Stimulated activated CD8-positive, alpha-beta memory T cell treated with anti-CD3 and anti-CD28 coated beads, Interleukin-7, amount 100 ng/mL, for 24 hours (primary cell): ENCODE results near the gene PAX8.
"Not testable (repeated sequence)": the region's sequence is repeated elsewhere in the genome, so short reads cannot be mapped to it uniquely, and the experiment has no call there.

Experiments
- DNase-seq: peaks from one replicate; pipeline ENCODE4 v3.0.0-alpha.2; 2020; ENCODE audit warnings: low read depth

Gene PAX8

GRCh38 chr2:113288674-113289149 is 10.0 kb upstream of the PAX8 start:
- DNase-seq: not testable (repeated sequence)

DNA sequence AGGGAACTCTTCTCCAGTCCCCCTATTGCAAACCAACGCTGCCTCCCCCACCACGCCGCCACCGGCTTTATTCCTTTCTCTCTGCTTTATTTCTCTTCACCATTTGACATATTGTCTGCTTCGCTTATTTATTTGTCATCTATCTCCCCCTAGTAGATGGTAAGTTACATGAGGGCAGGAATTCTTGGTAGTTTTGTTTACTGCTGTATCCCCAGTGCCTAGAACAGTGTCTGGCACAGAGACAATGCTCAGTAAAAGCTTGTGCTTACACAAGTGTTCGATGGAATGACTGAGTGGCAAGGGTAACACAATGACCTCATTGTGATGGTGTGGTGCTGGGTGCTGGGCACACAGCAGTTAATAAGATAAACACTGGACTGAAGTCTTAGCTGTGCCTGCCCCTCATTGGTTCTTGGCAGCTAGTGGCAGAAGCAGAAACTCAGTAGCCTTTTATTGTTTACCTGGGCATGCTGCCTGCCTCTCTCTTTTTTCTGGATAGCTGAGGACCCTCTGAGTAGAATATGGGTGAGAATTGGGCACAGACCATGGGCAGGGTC is 9.5 kb upstream of the PAX8 start:
- DNase-seq: not testable (repeated sequence)

DNA sequence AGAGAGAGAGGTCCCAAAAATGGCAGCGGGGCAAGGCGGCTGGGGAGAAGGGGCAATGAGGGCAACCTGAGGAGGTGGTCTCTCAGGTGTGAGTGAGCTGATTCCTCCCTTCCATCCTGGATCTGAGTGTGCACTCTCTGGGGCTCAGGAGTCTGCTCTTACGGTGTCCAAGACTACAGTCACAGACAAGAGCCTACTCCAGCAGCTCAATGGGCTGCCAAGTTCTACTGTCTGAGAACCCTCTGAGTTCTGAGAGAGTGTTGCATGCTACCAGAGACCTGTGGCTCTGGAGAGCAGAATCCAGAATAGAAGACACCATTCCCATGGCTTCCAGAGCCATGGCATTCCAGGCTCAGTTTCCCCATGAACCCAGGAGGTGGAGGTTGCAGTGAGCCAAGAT is 7.1 kb upstream of the PAX8 start:
- no peak for DNase-seq

GRCh38 chr2:113284999-113285398 is 6.3 kb upstream of the PAX8 start:
- not testable (repeated sequence) for DNase-seq

DNA sequence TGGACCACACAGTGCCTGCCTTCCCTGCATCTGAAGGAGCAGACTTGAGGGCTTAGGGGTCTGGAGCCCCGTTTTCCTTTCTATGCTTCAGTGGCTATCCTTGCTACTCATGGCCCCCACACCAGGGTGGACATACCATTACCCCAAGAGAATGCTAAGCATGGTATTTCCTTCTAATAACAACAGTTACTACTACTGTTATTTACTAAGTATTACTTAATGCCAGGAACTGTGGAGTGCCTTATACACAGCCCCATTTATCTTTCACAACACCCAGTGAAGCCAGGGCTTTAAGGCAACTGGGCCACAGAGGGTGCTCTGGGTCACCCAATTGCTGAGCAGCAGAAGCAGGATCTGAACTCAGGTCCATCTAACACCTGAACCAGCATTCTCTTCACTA is 5.8 kb upstream of the PAX8 start:
- DNase-seq: no peak

GRCh38 chr2:113283704-113284284 is 5.1 kb upstream of the PAX8 start:
- DNase-seq: no peak

GRCh38 chr2:113282747-113283533 is 4.2 kb upstream of the PAX8 start:
- no peak for DNase-seq

GRCh38 chr2:113281910-113282746 is 3.4 kb upstream of the PAX8 start:
- no peak for DNase-seq

DNA sequence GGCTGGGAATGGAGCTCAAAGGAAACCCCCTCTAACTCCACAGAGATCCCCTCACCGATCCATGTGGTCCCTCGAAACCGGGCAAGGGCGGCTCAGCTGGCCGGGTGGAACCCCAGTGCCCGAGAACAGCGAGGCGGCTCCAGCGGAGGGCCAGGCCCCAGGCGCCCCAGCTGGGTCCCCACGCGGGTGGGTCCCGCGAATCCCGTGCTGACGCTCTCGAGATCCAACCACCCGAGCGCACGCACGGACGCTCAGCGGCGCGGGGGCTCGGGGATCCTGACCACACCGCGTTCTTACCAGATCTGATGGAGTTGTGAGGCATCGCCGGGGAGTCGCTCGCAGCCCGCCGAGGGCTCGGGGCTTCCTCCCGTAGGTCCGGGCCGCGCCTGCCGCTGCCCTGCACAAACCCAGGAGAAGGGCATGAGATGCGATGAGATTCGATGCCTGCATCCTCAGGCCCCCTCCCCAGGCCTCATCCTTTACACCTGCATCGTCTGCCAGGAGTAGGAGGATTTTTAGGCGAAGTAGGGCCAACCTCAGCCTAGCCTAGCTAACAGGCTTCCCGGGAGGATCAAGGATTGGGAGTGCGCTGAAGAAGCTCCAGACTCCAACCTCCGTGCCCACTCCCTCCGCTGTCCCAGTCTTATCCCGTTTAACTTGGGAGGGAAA is 514 bp downstream of the PAX8 start:
- no peak for DNase-seq

DNA sequence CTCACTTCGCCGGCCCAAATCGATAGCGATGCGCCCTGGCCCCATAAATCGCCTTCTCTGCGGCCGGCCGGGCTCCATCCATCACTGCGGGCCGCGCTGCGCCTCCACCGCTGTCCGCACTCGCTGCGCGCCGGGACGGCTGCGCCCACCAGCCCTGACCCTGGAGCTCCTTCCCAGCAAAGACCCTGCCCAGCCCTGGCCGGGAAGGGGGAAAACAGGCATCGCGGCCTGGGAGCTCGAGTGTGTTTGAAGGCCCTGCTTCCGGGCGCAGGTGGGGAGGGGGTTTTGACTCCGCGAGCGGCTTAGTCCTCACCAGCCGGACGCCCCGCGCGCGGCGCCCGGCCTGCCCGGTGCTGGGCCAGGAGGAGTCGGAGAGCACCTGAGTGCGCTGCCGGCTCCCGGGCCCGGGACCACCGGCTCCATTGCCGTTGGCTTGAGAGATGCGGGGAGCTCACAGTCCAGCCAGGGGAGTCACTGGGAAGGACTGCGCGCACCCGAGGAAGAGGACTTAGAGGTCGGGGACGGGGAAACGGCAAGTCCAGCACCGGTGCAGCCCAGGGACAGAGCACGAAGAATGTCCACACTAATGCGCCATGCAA is 1.1 kb downstream of the PAX8 start:
- no peak for DNase-seq

GRCh38 chr2:113276761-113277425 is 1.8 kb downstream of the PAX8 start:
- DNase-seq: no peak

- no peak for DNase-seq
Observed at GRCh38 chr2:113276216-113276760, 2.4 kb downstream of the PAX8 start.

DNA sequence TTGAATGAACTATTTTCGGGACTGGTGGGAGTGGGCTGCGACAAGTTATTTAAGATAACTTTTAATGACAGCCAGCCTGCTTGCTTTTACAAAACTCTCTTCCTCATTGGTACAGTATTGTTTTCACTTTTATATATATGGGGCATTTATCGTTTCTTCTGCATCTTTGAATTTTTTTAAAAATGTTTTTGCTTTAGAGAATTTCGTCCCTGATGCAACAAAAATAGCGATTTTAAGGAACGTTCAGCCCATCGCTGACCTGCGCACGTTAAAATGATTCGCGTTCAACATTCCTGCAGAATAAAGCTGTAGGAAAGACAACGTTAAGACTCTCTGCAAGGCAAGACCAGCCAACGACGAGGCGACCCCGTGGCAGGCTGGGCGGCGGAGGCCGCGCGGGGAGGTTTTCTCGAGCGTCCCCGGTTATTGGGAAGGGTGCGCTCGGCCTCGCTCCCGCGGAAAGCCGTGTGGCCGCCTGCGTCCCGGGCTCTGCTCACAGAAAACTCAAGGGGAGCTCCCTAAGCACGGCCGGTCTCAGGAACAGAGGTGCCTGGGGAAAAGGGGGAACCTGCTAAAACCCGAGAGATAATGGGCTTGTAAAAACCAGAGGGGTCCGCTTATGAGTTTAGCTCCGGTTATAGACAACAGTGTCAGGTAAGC is 3.0 kb downstream of the PAX8 start:
- no peak for DNase-seq

DNA sequence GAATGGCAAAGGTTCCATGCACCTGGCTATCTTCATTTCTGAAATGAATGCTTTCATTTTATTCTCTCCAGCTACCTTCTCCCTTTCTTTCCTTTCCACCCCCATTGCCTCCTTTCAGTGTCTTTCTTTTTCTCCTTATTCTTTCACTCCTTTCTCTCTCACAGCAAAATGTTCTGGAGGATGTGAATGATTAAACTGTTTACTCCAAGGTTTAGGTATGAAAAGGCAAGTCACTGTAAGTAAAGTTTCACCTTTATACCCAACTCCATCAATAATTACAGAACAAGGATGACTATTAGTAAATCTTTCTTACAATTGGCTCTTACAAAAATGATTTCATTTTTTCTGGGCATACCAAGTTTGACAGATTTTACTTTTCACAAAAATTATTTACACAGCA is 4.3 kb downstream of the PAX8 start:
- no peak for DNase-seq

GRCh38 chr2:113273981-113274380 is 4.7 kb downstream of the PAX8 start:
- DNase-seq: no peak

DNA sequence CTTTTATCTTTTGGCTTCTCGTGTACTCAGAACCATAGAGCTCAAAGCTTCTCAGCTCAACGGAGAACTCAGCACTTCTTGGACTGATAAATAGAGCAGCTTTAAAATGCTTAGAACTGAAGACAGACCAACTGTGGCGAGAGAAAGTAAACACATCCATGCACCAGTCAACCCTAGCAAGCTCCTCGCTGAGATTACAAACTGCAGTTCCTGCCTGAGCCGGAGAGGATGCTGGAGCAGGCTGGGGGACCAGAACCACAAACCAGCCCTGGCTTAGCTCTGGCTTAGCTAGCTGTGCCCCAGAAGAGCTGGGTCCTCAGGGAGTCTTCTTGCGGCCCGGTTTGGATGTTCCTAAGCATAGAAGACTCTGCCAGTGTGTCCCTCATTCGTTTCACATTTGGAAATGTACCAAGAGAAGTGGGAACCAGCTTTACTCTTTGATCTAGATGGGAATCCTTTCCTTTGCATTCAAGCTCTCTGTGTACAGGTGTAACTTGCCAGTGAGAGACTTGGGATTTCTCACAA is 5.6 kb downstream of the PAX8 start:
- DNase-seq: no peak

GRCh38 chr2:113272477-113272876 is 6.2 kb downstream of the PAX8 start:
- DNase-seq: no peak

DNA sequence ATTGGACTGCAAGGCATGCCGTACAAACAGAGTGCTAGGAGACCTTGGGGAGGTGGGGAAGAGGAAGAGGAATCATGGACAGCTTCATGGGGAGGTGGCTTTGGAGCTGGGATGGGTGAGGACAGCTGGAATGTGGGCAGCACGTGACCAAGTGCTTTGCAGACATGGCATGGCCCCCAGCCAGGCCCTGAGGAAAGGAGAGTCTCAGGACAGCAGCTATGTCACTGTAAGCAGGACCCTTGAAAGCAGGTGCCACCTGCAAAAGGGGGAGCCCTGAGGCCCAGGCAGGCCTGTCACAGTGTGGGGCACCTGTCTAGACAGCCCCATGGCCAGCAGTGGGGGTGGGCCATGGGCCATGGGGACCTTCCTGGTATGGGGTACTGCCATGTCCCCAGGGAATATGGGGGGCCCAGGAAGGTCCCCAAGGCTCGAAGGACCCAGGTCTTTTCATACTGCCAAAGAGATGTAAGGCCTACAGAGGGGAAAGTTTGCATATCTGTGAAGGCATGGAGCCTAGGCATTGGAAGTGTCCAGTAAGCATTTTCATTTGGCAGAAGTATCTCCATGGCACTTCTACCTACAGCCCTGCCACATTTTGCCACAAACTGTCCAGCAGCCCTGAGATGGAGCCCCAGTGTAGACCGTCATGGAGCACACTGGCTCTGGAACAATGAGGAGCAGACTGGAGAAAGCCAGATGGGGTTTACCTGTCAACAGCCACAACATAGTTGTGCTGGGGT is 9.9 kb downstream of the PAX8 start:
- DNase-seq: no peak

- DNase-seq: no peak
Observed at GRCh38 chr2:113266431-113266830, 12.3 kb downstream of the PAX8 start.
